ENCODE results near the gene RTN4R.

GRCh38 chr22:20261848-20262581, 6.1 kb downstream of the RTN4R start:
- no peak for TF ChIP-seq CTCF (IDR thresholded peaks at IDR 0.05)
- TF ChIP-seq POLR2A (IDR thresholded peaks at IDR 0.05), result no peak

Measured in testis (tissue), 2 donors.